ENCODE measurements around the gene NASP.

NASP gene

DNA sequence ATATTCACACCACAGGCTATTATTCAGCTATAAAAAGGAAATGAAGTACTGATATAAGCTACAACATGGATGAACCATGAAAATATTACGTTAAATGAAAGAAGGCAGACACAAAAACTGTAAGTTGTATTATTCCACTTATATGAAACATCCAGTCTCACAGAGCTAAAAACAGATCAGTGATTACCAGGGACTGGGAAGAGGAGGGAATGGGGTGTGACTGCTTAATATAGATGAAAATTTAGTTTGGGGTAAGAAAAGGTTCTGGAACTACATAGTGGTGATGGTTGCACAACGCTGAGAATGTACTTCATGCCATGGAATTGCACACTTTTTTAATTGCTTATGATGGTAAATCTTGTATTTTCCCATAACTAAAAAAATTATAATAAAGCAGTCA, 83.0 kb downstream of the NASP start:
- no peak for DNase-seq (ENCODE audit: low read depth, low spot score)

DNA sequence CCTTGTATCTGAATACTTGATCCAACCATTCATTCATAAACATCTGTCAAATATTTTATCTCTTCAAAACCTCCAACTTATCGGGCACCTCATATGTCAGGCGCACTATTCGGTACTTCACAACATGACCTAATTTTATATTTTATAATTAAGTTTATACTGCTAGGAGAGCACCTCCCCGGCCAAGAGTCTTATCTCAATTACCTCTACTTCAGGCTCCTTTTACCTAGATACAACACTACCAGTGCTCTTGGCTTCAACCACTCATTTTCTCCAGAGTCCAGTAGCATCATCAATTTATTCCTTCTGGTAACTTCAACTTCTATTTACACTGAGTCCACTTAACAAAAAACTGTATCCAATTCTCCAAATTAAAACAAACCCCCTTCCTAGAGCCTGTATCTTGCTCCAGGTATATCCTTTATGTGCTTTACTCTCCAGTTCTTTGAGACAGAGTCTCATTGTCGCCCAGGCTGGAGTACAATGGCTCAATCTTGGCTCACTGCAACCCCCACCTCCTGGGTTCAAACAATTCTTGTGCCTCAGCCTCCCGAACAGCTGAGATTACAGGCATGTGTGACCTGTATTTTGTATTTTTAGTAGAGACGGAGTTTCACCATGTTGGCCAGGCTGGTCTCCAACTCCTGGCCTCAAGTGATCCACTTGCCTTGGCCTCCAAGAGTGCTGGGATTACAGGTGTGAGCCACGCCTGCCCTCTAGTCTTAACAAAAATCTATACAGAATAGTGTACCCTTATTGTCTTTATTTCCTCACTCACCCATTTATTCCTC, 83.7 kb downstream of the NASP start:
- DNase-seq (ENCODE audit: low read depth, low spot score), result no peak
